COLO668 (cell line): ENCODE data around the gene ADGRG4.

Experiments used
- DNase-seq: peaks from one replicate; lab custom pipeline; 2025; ENCODE audit not compliant: unreplicated experiment; lab: John Stamatoyannopoulos, UW

ADGRG4 gene

DNA sequence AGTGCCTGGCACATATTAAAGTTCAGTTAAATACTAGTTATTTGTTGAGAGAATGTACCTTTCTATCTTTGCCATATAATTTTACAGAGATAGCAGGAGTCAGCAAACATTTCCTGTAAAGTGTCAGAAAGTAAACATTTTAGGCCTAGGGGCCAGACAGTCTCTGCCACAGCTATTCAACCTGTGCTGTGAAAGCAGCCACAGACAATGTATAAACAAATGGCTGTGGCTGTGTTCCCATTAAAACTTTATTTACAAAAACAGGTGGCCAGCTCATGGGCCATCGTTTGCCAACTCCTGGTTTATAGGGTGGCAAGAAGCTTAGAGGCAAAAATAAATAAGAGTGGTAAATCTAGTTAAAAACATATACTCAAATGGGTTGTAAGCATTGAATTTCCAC is 153.0 kb downstream of the ADGRG4 start:
- peak; percentile 3 for DNase-seq

DNA sequence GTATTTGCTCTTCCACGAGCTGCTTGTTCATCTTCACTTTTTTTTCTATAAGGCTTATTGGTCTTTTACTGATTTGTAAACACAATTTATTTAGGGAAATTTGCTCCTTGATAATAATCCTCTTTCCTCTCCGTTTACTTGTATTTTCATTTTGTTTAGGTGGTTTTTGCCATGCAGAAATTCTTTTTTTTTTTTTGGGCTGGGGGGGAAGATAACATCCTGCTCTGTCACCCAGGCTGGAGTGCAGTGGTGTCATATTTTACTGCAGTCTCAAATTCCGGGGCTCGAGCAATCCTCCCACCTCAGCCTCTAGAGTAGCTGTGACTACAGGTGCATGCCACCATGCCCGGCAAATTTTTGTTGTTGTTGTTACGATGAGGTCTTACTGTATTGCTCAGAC is 155.4 kb downstream of the ADGRG4 start:
- DNase-seq: no peak

DNA sequence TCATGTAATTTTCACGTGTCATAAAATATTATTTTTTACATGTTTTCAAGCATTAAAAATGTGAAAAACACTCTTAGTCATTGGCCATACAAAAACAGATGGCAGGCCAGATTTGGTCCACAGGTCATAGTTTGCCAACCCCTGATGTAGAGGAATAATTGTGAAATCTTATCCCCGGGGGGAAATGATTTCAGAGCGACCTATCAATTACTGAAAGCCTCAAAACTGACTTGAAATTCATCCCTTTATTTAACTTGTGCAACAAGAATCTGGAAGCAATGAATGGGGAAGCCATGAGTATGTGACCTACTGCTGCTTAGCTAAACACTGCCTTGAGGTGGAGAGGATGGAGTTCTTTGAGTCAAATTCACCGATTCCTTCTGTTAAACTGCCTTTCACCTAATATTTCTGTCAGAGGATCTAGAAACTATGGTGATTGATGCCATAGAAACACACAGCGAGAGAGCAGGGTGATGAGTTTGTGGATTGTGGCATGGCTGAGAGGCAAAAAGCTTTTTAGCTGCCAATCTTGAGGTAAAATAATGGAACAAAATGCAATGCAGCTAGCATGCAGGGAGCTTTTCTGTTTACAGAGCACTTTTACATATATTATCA is 156.6 kb downstream of the ADGRG4 start:
- no peak for DNase-seq

DNA sequence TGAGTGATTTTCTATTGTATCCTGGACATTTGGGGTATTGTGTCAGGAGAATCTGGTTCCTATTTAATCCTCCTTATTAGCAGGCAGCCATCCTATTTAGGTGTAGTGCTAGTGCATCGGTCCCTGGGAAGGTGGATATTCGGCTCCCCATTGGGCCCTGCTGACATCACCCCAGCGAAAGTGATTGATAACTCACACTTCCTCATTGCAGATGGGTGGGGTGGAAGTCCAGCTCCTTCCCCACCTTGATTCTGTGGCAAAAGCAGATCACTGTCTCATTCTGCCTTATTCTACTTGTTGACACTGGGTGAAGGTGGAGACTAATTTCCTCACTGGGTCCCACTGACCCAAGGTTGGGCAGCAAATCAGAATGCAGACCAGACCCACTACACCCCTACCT is 163.8 kb downstream of the ADGRG4 start:
- no peak for DNase-seq
